ENCODE measurements around the gene TBX18. TPM values are rescaled to one million over a fixed set of nuclear protein-coding genes. Genes with fewer than 3 reads are reported as not detected.

Gene TBX18
- total RNA-seq, 1 experiment from 2014 or later: under 0.01 TPM

DNA sequence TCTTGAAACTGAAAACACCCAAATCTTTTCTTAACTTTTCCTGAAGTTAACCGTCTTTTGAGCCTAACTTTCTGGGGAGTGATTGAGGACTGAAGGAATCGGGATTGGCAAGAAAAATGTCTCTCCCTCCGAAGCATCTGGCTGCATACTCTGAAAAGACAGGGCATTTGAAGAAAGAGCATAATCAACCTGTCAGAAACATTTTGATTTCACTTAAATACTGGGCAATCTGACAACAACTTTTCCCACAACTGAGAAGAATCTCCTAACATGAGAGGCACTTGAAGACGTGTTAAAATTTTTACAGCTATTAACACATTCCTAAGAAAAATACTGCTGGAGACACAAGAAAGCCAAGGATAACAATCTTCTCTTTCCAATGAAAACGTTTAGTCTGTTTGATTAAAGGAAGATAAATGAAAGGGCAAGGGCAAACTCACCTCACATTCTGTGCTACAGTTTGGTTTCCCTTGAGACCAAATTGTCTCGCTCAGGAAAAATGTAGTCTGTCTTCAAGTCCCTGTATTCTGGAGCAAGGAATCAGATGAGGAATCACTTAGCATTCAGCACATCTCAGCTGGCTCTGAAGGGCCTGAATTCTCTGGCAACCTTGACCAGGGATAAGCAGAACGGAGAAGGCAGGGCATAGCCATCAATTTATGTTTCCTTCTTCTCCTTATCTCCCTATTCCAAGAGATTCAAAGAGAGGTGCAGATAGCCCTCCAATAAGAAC, 76.1 kb downstream of the TBX18 start:
- Histone ChIP-seq H3K27me3 (ENCODE audit: control insufficient read depth, insufficient read depth, low read length) (no peaks in the 10 kb centered on the region), H3K4me3 (ENCODE audit: insufficient read depth, low read depth, low read length) (no peak overlapping the region)
- DNase-seq: no peak

DNA sequence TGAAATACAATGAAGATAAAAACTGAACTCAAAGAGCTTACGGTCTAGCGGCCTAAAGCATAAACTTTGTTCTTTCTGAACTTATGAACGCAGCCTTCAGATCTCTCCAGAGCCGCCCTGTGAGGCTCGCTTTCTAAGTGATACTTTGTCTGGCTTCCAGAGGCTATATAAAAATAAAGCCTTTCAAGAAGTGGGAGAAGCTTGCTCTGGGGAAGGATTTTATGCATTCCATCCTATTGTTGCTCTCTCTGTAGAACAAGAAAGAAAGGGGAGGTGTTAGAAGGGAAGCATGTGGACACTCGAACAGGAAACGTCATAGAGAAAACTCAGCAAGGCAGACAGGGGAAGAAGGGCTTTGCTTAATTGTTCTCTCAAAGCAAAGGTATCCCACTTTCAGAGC, 77.0 kb downstream of the TBX18 start:
- Histone ChIP-seq H3K36me3 (replicated peaks; ENCODE audit: control insufficient read depth, insufficient read depth, low read length) (no peaks in the 10 kb centered on the region), H3K27me3 (ENCODE audit: control insufficient read depth, insufficient read depth, low read length) (no peaks in the 10 kb centered on the region), H3K4me3 (ENCODE audit: insufficient read depth, low read depth, low read length) (no peak overlapping the region)
- no peak for DNase-seq

More for the DNA sequence above, 76.1 kb downstream of the TBX18 start:
- no peaks in the 10 kb centered on the region for H3K36me3 ChIP-seq (replicated peaks; ENCODE audit: control insufficient read depth, insufficient read depth, low read length)

DNA sequence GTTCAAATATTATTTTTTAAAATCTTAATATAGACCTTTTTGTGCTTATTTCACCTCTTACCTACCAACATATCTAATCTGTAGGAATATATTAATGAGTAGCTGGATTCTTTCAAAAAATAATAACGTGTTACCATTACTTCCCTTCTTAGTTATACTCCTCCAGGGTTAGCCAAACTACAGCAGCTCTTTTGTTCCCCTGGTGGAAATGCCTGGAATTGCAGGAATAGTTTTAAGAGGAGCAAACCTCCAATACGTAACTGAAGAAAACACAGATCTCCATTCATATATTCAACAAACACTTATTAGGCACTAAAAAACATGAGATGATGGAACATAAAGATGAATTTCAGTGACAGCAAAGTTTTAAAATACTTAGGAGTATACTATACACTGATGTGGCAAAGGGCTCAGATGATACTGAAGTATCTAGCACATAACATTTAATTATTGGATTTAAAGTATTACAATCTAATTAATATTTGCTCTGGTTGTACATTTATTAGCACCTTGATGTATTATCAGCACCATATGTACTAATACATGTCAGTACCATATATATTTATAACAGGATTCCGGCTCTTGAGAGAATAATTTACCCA, 78.3 kb downstream of the TBX18 start:
- peak; percentile 50 for DNase-seq
- Histone ChIP-seq H3K4me3 (ENCODE audit: insufficient read depth, low read depth, low read length) (no peak overlapping the region), H3K36me3 (replicated peaks; ENCODE audit: control insufficient read depth, insufficient read depth, low read length) (no peaks in the 10 kb centered on the region), H3K27me3 (ENCODE audit: control insufficient read depth, insufficient read depth, low read length) (no peaks in the 10 kb centered on the region)

DNA sequence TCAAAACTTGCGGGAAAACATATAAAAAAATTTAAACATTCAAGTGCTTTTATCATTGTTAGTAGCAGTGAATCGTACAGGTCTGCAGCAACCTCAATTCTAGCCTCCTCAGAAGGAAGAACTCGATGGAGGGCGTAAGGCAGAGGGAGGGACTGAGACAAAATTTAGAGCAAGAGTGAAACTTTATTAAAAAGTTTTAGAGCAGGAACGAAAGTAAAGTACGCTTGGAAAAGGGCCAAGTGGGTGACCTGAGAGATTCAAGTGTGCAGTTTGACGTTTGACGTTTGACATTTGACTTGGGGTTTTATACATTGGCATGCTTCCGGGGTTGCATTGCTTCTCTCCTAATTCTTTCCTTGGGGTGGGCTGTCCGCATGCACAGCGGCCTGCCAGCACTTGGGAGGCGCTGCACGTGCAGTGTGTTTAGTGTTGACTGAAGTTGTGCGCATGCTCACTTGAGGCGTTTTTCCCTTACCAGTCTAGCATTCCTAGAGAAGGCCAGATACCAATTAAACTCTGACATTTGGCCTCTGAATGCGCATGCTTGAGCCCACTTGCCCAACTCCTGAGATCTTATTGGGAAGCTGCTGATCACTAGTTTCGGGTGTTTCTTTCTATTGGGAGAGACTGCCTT, 82.6 kb downstream of the TBX18 start:
- DNase-seq: no peak
- H3K4me3 ChIP-seq (ENCODE audit: insufficient read depth, low read depth, low read length): no peak overlapping the region

GRCh38 chr6:84675651-84676050, 88.7 kb downstream of the TBX18 start:
- H3K27me3 ChIP-seq (ENCODE audit: control insufficient read depth, insufficient read depth, low read length): no peaks in the 10 kb centered on the region
- no peak overlapping the region for H3K4me3 ChIP-seq (ENCODE audit: insufficient read depth, low read depth, low read length)
- no peak for DNase-seq
- no peaks in the 10 kb centered on the region for H3K36me3 ChIP-seq (replicated peaks; ENCODE audit: control insufficient read depth, insufficient read depth, low read length)

More for the DNA sequence above, 82.6 kb downstream of the TBX18 start:
- Histone ChIP-seq H3K36me3 (replicated peaks; ENCODE audit: control insufficient read depth, insufficient read depth, low read length) (no peaks in the 10 kb centered on the region), H3K27me3 (ENCODE audit: control insufficient read depth, insufficient read depth, low read length) (no peaks in the 10 kb centered on the region)

- Histone ChIP-seq H3K27me3 (ENCODE audit: control insufficient read depth, insufficient read depth, low read length) (no peaks in the 10 kb centered on the region), H3K4me3 (ENCODE audit: insufficient read depth, low read depth, low read length) (no peak overlapping the region), H3K36me3 (replicated peaks; ENCODE audit: control insufficient read depth, insufficient read depth, low read length) (no peaks in the 10 kb centered on the region)
- DNase-seq: no peak
Measured at GRCh38 chr6:84674395-84674794, 90.0 kb downstream of the TBX18 start.

GRCh38 chr6:84671183-84671582, 93.2 kb downstream of the TBX18 start:
- Histone ChIP-seq H3K4me3 (ENCODE audit: insufficient read depth, low read depth, low read length) (no peak overlapping the region), H3K27me3 (ENCODE audit: control insufficient read depth, insufficient read depth, low read length) (no peaks in the 10 kb centered on the region), H3K36me3 (replicated peaks; ENCODE audit: control insufficient read depth, insufficient read depth, low read length) (no peaks in the 10 kb centered on the region)
- DNase-seq: no peak

GRCh38 chr6:84669945-84670344, 94.5 kb downstream of the TBX18 start:
- no peak for DNase-seq
- H3K4me3 ChIP-seq (ENCODE audit: insufficient read depth, low read depth, low read length): no peak overlapping the region
- no peaks in the 10 kb centered on the region for H3K36me3 ChIP-seq (replicated peaks; ENCODE audit: control insufficient read depth, insufficient read depth, low read length)
- no peaks in the 10 kb centered on the region for H3K27me3 ChIP-seq (ENCODE audit: control insufficient read depth, insufficient read depth, low read length)

GRCh38 chr6:84667252-84668213, 96.9 kb downstream of the TBX18 start:
- Histone ChIP-seq H3K4me3 (ENCODE audit: insufficient read depth, low read depth, low read length) (no peak overlapping the region), H3K27me3 (ENCODE audit: control insufficient read depth, insufficient read depth, low read length) (no peaks in the 10 kb centered on the region), H3K36me3 (replicated peaks; ENCODE audit: control insufficient read depth, insufficient read depth, low read length) (no peaks in the 10 kb centered on the region)
- no peak for DNase-seq

DNA sequence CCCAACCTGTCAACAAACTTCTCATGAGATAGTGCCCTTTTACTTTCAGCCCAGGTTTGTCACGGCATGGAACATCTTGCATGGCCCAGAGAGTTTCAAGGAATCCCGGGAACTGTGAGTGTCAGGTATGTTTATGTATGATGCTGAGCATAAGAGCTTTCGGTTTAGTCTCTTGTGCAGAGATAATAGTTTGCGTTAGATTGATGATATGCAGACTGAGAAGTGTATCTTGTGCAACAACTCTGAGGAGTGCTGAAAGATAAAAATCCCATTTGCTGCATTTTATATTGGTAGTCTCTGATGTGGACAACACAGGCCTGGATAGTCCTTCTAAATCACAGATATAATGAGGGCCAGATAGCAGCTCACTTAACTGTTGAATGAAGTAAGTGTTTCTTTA, 99.0 kb downstream of the TBX18 start:
- Histone ChIP-seq H3K36me3 (replicated peaks; ENCODE audit: control insufficient read depth, insufficient read depth, low read length) (no peaks in the 10 kb centered on the region), H3K4me3 (ENCODE audit: insufficient read depth, low read depth, low read length) (no peak overlapping the region), H3K27me3 (ENCODE audit: control insufficient read depth, insufficient read depth, low read length) (no peaks in the 10 kb centered on the region)
- DNase-seq: no peak

DNA sequence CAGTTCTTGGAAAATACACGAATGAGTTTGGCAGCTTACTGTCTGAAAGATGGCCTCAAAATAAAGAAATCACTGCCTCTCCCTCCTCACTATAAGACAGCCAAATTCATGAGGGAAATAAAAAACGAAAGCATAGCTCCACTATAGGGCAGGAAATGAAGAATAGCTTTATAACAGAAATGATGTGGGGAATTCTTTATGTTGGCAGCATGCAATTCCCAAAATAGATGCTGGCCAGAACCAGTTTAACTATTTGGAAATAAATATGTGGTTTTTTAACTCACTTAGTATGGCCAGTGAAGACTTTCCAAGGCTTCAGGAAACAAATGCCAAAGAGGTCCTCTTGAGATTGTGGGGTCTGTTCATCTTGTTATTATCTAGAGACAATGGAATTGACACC, 100.5 kb downstream of the TBX18 start:
- no peak overlapping the region for H3K4me3 ChIP-seq (ENCODE audit: insufficient read depth, low read depth, low read length)
- DNase-seq: no peak

GRCh38 chr6:84657486-84657885, 106.9 kb downstream of the TBX18 start:
- Histone ChIP-seq H3K4me3 (ENCODE audit: insufficient read depth, low read depth, low read length) (no peak overlapping the region), H3K36me3 (replicated peaks; ENCODE audit: control insufficient read depth, insufficient read depth, low read length) (no peaks in the 10 kb centered on the region), H3K27me3 (ENCODE audit: control insufficient read depth, insufficient read depth, low read length) (no peaks in the 10 kb centered on the region)
- DNase-seq: no peak

More for the DNA sequence above, 100.5 kb downstream of the TBX18 start:
- Histone ChIP-seq H3K27me3 (ENCODE audit: control insufficient read depth, insufficient read depth, low read length) (no peaks in the 10 kb centered on the region), H3K36me3 (replicated peaks; ENCODE audit: control insufficient read depth, insufficient read depth, low read length) (no peaks in the 10 kb centered on the region)

DNA sequence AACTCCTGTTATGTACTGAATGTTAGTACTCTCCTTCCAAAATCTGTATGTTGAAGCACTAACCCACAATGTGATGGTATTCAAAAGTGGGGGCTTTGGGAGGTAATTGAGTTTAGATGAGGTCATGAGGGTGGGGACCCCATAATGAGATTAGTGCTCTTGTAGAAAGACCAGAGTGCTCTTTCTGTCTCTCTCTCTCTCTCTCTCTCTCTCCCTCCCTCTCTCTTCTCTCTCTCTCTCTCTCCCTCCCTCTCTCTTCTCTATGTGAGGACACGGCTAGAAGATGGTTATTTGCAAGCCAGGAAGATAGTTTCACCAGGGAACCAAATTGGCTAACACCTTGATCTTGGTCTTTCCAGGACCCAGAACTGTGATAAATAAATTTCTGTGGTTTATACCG, 107.4 kb downstream of the TBX18 start:
- no peak for DNase-seq
- Histone ChIP-seq H3K4me3 (ENCODE audit: insufficient read depth, low read depth, low read length) (no peak overlapping the region), H3K27me3 (ENCODE audit: control insufficient read depth, insufficient read depth, low read length) (no peaks in the 10 kb centered on the region), H3K36me3 (replicated peaks; ENCODE audit: control insufficient read depth, insufficient read depth, low read length) (no peaks in the 10 kb centered on the region)

DNA sequence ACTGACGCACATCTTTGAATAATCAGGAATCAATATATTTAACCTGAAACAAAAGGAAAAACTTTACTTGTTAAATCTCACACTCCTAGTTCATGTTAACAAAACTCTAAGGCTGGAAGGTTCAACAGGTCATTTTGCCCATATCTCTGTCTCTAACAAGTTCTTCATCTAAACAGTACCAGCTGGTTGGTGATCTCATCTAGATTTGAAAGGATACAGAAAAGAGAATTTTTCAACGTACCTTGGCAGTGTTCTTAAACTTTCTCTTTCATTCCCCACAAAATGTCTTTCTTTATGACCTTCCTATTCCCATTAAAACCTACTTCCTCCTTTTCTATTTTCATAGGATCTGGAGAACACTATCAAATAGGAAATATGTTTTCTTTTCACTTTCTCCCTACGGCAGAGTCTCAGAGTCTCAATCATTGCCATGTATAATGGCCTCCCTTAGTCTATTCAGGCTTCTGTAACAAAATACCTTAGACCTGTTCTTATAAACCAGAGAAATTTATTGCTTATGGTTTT, 111.3 kb downstream of the TBX18 start:
- no peak for DNase-seq
- Histone ChIP-seq H3K36me3 (replicated peaks; ENCODE audit: control insufficient read depth, insufficient read depth, low read length) (no peaks in the 10 kb centered on the region), H3K27me3 (ENCODE audit: control insufficient read depth, insufficient read depth, low read length) (no peaks in the 10 kb centered on the region), H3K4me3 (ENCODE audit: insufficient read depth, low read depth, low read length) (no peak overlapping the region)

Measured in H7 (cell line).